COLO668 (cell line): ENCODE measurements around the gene BEGAIN.

Experiments
- DNase-seq: peaks from one replicate; lab custom pipeline; 2025; ENCODE audit not compliant: unreplicated experiment; lab: John Stamatoyannopoulos, UW

BEGAIN gene

GRCh38 chr14:100602621-100603230 is 15.5 kb upstream of the BEGAIN start:
- DNase-seq, result no peak

GRCh38 chr14:100601914-100602313 is 14.7 kb upstream of the BEGAIN start:
- DNase-seq, result no peak

- no peak for DNase-seq
Observed at GRCh38 chr14:100601064-100601463, 13.8 kb upstream of the BEGAIN start.

GRCh38 chr14:100599981-100600380 is 12.8 kb upstream of the BEGAIN start:
- no peak for DNase-seq

- DNase-seq, result no peak
Observed at GRCh38 chr14:100594625-100594951, 7.4 kb upstream of the BEGAIN start.

- DNase-seq, result no peak
Observed at GRCh38 chr14:100593751-100594624, 6.8 kb upstream of the BEGAIN start.

GRCh38 chr14:100592972-100593371 is 5.8 kb upstream of the BEGAIN start:
- no peak for DNase-seq

GRCh38 chr14:100592461-100592891 is 5.3 kb upstream of the BEGAIN start:
- no peak for DNase-seq

- DNase-seq, result no peak
Observed at GRCh38 chr14:100591453-100592371, 4.5 kb upstream of the BEGAIN start.

GRCh38 chr14:100590726-100591452 is 3.7 kb upstream of the BEGAIN start:
- DNase-seq, result no peak

GRCh38 chr14:100589760-100590469 is 2.7 kb upstream of the BEGAIN start:
- DNase-seq, result no peak

GRCh38 chr14:100589071-100589759 is 2.0 kb upstream of the BEGAIN start:
- no peak for DNase-seq

GRCh38 chr14:100588671-100589070 is 1.5 kb upstream of the BEGAIN start:
- no peak for DNase-seq

GRCh38 chr14:100587763-100588411 is 670 bp upstream of the BEGAIN start:
- DNase-seq, result no peak

GRCh38 chr14:100586403-100587085 is 673 bp downstream of the BEGAIN start:
- DNase-seq, result peak; percentile 80

- DNase-seq, result no peak
Observed at GRCh38 chr14:100586153-100586402, 1.1 kb downstream of the BEGAIN start.

- no peak for DNase-seq
Observed at GRCh38 chr14:100585448-100586152, 1.6 kb downstream of the BEGAIN start.
